ENCODE data around the gene MRPL47.

GRCh38 chr3:179615458-179616173, 11.2 kb upstream of the MRPL47 start:
- TF ChIP-seq POLR2A (IDR thresholded peaks at IDR 0.05) (no peak), CTCF (IDR thresholded peaks at IDR 0.05) (no peak)

All from Peyer's patch (tissue), 4 donors.